GM12891 (cell line): ENCODE data around the gene CELSR1.

ENCODE experiments used
- POLR2A ChIP-seq: IDR thresholded peaks from 2 replicates; pipeline ENCODE4 v1.6.1; 2011; ENCODE audit warnings: low read depth, low read length, control low read depth
- POLR2AphosphoS5 ChIP-seq: IDR thresholded peaks from 2 replicates; pipeline ENCODE4 v1.6.1; 2011; ENCODE audit warnings: low read depth, low read length, control low read depth
- TAF1 ChIP-seq: IDR thresholded peaks from 2 replicates; pipeline ENCODE4 v1.6.1; 2011; ENCODE audit warnings: low read depth, low read length, control low read depth

- no peak for TF ChIP-seq POLR2A
- no peak for TF ChIP-seq POLR2AphosphoS5
- no peak for TF ChIP-seq TAF1
Observed at GRCh38 chr22:46366327-46366731, 171.1 kb downstream of the CELSR1 start.
